Non-pigmented ciliary epithelial cell (primary cell): ENCODE data around the gene INS.
"Not testable (repeated sequence)": the region's sequence is repeated elsewhere in the genome, so short reads cannot be mapped to it uniquely, and the experiment has no call there.

Experiments
- DNase-seq: peaks from one replicate; pipeline ENCODE4 v3.0.0-alpha.2; 2010; ENCODE audit warnings: low read depth

The INS gene

DNA sequence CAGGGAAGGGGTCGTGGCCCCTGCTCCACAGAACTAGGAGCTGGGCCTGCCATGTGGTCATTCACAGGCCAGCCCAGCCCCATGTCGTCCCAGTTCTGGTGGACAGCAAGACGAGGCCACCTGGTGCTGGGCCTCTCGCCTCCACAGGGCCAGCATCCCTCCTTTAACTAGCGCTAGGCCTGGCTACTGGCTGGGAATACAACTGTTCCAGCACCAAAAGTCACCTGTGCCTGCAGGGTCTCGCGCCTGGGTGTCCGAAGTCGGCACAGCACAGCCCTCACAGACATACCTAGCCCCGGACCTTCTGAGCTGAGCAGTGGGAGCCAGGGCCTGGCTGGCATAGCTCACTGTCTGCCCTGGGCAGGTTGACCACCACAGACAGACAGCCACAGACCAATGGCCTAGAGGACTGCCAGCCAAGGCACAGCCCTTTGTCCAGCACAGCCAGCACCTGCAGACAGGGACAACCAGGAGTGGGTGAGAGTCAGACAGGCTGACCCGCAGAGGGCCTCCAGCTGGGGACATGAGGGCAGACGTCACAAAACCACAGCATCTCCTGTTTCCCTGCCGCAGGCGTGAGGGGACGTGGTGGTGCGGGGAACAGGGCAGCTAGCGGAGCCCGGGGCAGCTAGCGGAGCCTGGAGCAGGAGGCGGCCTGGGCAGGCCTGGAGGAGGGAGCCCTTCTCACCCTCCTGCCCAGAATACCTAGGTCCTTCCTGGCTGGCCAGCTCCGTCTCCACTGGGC lies 37.8 kb upstream of the INS start:
- DNase-seq = no peak

DNA sequence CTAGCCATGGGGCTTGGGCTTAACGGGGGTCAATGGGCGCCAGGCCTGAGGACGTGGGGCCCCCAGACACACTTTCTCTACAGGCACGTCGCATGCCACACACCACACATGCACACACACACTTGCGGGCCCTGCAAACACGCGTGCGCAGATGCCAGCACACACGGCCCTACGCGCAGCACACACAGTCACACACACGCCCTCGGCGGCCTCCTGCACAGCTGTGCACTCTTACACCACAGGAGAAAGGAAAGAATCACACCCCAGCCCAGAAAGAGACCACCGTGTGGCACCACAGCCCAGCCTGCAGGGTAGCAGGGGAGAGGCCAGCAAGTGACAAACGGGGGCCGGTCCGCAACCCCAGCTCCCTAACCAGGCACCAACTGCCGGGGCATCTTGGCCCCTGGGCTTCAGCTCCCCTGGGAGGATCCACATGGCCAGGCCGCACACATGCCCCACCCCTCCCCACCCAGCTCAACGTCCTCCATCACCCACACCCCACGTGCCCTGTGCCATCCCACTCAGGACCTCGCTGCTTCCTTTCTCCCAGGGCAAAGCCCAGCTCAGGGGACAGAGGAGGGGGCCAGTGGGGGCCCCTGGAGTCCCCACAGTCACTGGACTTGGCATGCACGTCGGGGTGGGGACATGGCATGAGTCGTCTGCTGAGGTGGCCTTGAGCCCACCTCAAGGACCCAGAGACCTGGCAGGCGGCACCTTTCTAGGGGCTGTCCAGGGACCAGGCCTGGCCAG lies 36.9 kb upstream of the INS start:
- DNase-seq = no peak

DNA sequence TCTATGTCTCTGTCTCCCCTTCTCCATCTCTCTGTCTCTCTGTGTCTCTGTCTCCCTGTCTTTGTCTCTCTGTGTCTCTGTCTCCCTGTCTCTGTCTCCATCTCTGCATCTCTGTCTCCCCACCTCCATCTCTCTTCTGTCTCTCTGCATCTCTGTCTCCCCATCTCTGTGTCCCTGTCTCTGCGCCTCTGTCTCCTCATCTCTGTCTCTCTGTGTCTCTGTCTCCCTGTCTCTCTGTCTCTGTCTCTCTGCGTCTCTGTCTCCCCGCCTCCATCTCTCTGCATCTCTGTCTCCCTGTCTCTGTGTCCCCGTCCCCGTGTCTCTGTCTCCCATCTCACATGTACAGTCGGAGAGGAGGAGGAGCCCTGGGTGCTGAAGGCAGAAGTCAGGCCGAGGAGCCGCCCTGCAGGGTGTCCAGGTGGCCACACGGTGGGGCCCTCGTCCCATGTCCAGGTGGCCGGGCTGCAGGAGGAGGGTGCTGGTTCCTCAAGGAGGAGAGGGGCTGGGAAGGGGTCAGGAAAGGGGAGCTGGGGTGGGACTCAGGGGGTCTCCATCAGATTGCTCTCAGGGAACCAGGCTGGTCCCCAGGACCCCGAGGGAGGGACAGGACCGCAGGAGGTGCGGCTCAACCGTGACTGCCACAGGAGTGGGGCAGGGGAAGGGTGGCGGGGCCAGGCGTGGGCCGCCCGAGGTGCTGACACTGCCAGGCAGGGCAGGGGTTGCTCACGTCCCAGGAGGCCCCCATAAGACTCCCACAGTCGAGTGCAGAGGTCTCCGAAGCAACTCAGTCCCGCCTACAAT lies 36.2 kb upstream of the INS start:
- no peak for DNase-seq

DNA sequence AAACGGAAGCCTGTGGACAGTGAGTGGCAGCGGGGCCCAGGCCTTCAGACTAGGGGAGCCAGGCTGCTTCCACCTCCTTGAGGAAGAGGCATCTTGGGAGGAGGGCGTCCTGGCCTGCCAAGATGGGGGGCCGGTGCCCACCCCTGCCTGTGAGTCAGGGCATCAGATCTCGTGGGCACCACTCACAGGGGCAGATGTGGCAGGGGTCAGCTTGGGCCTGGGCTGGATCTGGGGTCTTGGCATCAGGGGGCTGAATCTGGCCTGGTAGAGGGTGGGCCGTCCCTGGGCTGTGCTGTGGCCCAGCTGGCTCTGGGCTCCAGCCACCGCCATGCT lies 34.7 kb upstream of the INS start:
- no peak for DNase-seq

DNA sequence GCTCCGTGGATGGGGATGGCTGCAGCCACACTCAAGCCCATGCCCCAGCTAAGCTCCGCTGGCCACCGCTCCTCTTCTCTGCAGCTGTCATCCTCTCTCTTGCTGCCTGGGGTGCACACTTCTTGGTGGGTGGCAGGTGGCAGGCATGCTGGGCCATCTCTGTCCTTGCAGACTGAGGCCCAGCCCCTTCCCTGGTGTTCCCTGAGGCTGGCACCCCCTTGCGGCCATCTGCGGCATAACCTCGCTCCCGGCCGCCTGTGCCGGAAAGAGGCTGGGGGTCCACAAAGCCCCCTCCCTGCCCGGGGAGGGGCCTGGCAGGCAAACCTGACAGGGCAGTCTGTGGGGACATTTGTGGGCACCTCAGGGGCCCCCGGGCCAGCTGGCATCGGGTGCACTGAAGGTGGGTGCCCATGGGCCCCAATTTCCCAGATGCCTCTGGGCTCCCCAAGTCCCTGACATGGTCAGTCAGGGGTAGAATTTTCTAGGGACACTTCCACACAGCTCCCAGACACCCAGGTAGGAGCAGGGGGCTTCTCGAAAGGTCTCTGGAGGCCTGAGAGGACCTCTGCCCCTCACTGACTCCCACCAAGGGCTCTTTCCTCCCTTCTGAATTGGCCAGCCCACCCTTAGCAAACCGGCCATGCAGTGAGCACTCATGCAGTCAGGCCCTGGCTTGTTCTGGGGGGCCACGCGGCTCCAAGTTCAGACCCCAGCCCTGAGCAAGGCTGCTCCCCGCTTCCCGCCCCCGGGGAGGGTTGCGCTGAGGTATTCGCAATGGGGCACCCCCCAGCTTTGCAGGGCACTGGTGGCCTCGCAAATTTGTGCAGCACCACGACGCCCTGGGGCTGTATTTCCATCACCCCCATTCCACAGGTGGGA lies 34.1 kb upstream of the INS start:
- DNase-seq = no peak

DNA sequence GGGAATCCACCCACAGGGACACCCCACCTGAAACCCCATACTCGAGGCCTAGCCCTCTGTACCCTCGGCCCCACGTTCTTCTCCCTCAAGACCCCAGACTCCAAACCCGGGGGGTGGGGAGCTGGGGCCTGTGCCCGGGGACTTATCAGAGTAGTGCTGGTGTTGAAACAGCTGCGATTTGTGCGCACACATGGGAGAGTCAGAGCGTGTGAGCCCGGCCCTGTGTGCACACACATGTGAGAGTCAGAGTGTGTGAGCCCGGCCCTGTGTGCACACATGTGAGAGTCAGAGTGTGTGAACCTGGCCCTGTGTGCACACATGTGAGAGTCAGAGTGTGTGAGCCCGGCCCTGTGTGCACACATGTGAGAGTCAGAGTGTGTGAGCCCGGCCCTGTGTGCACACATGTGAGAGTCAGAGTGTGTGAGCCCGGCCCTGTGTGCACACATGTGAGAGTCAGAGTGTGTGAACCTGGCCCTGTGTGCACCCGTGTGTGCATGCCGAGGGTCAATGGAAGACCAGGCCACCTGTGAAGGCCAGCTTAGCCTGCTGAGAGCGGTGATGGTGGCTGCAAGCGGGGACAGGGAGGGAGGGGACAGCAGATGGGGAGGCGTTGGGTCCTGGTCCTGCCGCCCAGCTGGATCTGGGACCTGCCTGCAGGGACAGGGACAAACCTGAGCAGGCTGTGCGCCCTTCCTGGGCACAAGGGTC lies 33.0 kb upstream of the INS start:
- not testable (repeated sequence) for DNase-seq

DNA sequence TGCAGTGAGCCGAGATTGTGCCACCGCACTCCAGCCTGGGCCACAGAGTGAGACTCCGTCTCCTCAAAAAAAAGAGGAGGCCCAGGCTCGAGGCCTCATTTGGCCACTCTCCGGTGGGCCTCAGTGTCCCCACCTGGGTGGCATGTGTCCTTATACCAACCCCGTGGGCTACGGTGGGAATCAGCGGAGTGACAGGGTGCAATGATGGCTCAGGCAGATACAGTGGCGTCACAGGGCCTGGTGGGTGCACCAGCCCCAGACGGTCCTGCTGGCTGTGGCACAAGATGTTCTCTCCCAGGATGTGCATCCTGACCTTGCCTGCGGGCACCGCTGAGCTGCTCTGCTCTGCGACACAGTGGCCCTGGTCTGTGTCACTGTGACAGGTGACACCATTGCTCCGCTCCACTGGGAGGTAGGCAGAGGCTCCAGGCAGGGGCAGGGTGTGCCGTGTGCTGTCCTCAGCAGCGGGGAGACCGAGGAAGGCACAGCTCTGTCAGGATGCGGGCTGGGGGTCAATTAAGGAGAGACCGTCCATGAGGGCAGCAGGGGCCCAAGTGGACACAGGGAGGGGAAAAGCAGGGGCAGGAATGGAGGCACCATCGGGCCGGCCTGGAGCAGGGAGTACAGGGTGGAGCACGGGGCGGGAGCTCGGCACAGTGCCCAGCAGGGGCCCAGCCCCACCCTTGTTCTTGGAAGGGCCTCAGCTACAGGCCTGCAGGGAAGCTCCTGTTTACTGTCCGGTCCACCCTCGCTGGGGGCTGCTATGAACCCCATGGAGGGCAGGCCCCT lies 32.3 kb upstream of the INS start:
- no peak for DNase-seq

DNA sequence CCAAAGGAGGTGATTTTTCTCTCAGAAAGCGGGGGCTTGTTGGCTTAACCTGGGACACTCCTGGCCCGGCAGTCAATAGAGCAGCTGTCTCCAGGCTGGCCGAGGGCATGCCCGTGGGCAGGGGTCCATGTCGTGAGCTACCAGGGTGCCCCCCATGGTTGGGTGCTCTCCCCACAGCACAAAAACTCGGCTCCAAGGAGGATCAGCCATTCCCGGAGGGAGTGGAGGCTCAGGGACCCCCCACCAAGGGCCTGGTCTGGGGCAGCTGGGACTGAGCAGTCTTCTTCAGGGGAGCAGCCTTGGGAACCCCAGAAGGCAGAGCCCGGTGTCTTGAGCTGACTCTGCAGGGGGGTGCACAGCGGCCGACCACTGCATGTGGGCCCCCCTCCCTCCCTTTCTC lies 31.4 kb upstream of the INS start:
- no peak for DNase-seq

DNA sequence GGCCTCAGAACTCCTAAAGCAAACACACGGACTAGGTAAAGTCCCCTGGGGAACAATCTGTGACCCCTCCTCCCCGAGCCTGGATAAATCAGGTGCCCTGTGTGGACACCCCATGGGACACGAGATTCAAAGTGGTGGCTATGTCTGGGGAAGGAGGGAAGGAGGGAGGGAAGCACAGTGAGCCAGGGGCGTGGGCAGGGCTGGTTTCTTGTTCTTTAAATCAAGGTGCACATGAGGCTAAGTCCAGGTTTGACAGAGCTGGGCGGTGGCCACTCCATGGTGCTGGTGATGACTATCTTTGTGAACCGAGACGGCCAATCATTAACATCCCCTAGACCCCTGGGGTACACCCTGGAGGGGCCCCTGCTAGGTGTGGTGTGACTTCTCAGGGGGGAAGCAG lies 30.9 kb upstream of the INS start:
- no peak for DNase-seq

DNA sequence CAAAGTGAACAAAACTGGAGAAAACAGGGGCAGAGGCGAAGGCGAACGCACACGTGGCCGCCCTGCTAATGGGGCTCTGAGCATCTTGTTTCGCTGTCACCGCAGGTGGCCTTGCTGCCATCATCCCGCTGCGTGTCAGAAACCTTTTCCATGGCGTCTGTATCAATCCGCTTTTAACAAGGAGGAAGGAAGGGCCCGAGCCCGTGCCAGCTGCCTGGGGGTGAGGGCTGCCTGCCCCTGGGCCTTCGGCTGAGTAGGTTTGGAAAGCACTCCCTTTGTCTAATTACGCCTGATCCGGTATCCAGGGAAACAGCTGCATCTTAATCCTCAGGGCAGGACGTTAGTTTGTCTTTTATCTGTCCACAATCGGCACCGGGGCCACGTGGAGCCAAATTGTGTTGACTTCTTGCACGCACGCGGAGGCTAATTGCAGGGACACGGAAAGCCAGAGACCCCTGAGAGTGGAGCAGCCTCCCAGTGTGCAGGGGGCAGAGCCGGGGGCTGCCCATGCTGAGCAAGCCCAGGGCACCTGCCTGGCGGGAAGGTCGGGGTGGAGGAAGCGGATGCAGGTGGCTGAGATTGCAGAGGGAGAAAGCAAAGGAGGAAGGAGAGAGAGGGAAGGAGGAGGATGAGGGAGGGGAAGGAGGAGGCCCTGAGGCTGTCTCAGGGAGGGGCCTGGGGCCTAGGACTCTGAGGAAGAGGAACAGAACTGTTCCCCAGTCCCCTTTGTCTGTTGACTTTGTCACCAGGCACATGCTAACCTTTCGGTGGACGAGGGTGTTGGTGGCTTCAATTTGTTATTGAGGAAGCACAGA lies 29.9 kb upstream of the INS start:
- DNase-seq = no peak

DNA sequence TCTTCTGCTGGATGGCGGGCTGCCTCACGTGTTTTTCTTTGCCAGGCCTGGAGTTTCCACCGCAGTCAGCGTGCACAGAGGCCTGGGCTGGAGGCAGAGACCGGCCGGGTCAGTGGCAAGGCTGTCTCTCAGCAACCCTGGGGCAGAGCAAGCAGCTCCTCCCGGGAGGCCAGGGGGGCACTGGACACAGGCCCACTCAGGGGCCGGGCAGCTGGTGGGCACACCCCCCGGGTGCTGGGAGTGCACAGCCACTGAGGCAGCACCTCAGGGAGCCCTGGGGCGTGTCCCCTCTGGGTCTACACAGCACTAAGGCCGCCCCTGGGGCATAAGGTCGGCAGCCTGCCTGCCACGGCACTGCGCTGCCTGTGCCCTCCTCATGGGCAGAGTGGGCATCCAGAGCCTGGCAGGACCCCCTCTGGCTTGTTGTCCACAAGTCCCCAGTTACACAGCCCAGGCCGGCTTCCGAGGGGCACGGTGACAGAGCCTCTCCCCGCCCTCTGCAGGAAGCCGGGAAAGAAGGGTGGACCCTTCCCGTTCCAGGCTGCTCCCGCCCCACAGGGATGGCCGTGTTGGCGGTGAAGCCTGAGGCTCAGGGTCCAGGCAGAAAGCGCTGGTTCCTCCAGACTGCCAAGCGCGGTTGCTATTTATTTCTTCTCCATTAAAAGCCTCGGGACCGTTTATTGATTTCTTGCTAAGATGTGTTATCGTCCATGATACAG lies 29.1 kb upstream of the INS start:
- no peak for DNase-seq

DNA sequence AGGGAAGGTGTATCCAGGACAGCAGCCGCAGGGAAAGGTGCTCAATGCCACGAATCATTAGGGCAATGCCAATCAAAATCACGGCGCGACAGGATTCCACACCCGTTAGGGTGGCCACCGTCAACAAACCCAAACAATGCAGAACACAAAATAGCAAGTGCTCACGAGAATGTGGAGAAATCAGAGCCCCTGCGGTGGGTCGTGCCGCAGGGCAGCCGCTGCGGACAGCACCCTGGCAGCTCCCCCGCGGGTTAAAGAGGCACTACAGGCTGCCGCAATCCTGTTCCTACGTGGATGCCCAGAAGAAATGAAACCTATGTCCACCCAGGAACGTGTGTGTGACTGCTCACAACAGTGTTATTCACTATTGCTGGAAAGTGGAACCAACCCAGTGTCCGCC lies 27.7 kb upstream of the INS start:
- DNase-seq = no peak

DNA sequence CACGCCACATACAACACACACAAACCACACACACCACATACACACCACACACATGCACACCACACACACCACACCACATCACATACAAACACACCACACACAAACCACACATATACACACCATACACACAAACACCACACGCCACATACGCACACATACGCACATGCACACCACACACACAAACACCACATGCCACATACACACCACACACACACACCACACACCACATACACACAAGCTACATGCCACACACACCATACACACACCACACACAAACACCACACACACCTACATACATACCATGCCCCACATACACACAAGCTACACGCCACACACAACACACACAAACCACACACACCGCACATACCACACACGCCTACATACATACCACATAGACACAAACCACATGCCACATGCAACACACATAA lies 26.3 kb upstream of the INS start:
- DNase-seq = no peak

DNA sequence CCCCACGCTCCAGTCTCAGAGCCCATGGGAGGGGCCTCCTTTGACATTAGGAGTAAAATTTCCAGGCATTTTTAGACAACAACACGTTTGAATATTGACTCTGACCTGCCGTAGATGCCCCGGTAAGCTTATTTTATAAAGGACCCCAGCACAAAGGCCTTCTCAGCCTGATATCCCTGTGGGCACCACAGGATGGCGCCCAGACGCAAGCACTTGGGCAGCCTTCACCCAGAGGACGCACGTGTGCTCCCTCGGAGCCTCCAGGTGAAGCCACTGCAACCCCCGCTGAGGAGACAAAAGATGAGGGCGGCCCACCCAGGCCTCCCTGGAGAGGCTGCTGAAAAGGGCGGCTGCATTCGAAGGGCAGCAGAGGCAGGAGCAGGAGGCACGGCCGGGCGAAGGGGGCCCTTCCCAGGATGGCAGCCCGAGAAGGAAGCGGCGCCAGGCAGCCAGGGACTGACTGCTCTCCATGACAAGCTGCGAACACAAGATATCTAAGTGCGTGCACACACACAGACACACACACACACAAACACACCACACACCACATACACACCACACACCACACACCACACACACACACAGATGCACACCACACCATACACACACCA lies 25.8 kb upstream of the INS start:
- DNase-seq = no peak

DNA sequence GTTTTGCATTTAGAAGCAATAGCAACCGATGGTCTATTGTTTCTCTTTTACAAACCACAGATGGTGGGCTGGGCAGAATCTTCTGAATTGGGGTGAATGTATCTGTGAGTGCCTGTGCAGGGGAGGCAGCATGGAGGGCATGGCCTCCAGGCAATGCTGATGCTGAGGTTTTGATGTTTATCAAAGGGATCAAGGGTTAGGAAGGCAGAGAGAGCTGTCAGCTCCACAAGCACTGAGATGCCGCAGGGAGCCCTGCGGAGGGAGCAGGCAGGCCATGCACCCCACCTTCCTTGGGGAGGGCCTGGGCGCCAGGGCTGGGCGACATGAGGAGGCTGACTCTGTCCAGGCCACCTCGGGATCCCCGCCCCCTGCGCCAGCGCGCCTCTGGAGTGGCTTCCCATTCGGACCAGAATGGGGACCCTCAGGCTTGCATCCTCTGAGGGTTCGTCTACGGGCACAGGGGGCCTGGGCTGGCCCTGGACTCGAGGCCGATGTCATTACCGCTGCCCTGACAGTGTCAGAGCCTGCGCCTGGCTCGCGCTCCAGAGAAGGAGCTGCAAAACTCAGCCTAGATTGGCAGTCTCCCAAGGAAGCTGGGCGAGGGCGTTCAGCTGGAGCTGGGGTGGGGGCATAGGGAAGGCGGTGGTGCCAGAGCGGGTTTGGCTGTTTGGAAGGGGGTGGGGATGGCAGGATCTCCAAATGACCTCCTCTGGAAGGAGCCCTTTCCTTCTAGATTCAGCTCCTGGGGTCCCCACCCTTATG lies 24.5 kb upstream of the INS start:
- no peak for DNase-seq

DNA sequence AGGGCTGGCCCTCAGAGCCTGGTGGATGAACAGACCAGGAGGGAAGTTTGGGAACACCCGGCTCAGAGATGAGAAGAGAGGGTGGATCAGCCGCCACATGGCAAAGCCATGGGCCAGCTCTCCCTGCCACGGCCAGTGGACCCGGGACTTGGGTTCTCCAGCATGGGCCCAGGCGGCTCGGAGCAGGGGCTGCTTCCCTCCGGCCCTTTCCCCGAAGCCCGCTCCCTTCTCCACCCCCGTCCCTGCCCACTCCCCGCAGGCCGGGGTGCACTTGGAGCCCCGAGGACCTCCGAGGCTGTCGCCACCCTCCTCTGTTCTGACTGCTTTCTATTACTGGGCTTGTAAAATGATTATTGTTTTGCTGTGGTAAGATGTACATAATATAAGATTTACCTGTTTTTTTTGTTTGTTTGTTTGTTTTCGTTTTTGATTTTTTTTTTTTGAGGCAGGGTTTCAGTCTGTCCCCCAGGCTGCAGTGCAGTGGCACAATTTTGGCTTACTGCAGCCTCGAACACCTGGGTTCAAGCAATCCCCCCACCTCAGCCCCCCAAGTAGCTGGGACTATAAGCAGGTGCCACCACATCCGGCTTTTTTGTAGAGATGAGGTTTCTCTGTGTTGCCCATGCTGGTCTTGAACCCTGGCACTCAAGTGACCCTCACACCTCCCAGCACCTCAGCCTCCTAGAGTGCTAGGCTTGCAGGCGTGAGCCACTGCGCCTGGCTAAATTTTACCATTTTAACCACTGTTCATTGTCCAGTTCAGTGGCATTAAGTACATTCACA lies 21.9 kb upstream of the INS start:
- no peak for DNase-seq

DNA sequence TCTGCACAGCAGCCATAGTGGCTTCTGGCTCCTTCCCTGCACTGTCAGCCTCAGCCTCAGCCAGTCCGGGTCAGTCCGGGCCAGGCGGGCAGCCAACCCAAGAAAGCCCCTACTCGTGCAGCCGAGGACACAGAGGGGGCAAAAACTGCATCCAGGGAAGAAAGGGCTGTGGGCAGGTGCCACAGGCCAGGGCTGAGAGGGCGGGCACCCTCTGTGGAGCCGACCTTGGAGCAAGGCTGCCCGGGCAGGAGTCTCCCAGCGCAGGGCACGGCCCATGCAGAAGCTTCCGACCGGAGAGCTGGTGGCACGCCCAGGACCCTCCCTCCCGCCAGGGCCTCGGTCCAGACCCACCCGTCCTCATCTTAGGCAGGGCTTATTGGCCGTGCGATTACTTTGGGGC lies 21.1 kb upstream of the INS start:
- DNase-seq = no peak
